Immature natural killer cell (primary cell): ENCODE data around the gene ELF1. TPM values are rescaled to one million over a fixed set of nuclear protein-coding genes. Genes with fewer than 3 reads are reported as not detected.

Experiments used
- DNase-seq, 3 donors: peaks; one replicate each; pipeline ENCODE4 v3.0.0; 2022; ENCODE audit warnings: mixed read lengths in 1 of 3
- H3K27ac Mint-ChIP-seq, 6 donors: one replicate each; pipeline ENCODE4 v1.8.0; 2020; ENCODE audit warnings: mixed read lengths in 6 of 6, mild to moderate bottlenecking in 5 of 6, inconsistent platforms in 4 of 6, moderate library complexity in 3 of 6
- H3K27me3 Mint-ChIP-seq, 3 donors: one replicate each; pipeline ENCODE4 v1.8.0; 2020 to 2021; ENCODE audit warnings: low read depth in 3 of 3, mild to moderate bottlenecking in 3 of 3, mixed read lengths in 3 of 3, moderate library complexity in 3 of 3, inconsistent platforms in 1 of 3
- H3K36me3 Mint-ChIP-seq, 3 donors: one replicate each; pipeline ENCODE4 v1.8.0; 2020; ENCODE audit warnings: mixed read lengths in 3 of 3, inconsistent platforms in 2 of 3, mild to moderate bottlenecking in 2 of 3
- H3K4me1 Mint-ChIP-seq, 2 donors: one replicate each; pipeline ENCODE4 v1.8.0; 2020; ENCODE audit warnings: inconsistent platforms in 2 of 2, mild to moderate bottlenecking in 2 of 2, mixed read lengths in 2 of 2, moderate library complexity in 1 of 2
- H3K4me3 Mint-ChIP-seq, 5 donors: one replicate each; pipeline ENCODE4 v1.8.0; 2020; ENCODE audit warnings: mild to moderate bottlenecking in 5 of 5, mixed read lengths in 5 of 5, inconsistent platforms in 3 of 5, moderate library complexity in 3 of 5
- H3K9me3 Mint-ChIP-seq, 6 donors: one replicate each; pipeline ENCODE4 v1.8.0; 2020; ENCODE audit warnings: mild to moderate bottlenecking in 6 of 6, mixed read lengths in 6 of 6, inconsistent platforms in 4 of 6, moderate library complexity in 3 of 6
- polyA plus RNA-seq, 3 donors: library from polyadenylated mRNA; unstranded; fragments of 300-500 nt; fragmentation: Illumina TruSeq; gene quantifications; one replicate each; pipeline ENCODE4 v1.2.3, GENCODE V29; 2021

Gene ELF1
- 100 to 1,000 TPM in 1 of 3 donors, 10 to 100 TPM in 2; 76.8 to 128 (median 92.9) TPM for polyA plus RNA-seq

DNA sequence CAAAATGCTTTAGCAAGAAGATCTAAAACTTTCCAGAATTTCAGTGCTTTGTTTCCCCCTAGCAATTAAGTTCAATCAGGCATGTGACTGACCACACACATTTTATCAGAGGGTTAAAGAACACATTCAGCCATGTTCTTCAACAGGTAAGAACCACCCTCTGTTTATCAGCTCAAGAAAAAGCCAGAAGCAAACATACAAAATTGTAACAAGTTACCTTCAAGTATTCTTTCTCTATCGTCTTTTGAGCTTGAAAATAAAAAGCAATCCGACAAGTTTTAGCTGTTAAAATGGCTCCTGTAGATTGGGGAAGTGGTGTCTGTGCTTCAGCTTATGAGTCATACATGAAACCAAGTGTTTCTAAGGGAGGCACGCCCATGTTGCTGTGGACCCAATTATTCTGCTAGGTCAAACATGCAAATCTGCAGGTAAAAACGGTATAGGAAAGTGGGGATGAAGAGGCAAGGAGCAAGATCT lies at the start of gene ELF1:
Gene ELF1 (minus strand): TSS at position 306 of the 477 bp plus-strand sequence. CDS start 37,262 bp downstream, outside the sequence.
- Mint-ChIP-seq H3K4me1 (peaks cover 37 to 47% of the 10 kb centered on the region in 2 donors), H3K27ac (peak within 1 kb of the TSS; percentile 87 to 99 (median 97))

DNA sequence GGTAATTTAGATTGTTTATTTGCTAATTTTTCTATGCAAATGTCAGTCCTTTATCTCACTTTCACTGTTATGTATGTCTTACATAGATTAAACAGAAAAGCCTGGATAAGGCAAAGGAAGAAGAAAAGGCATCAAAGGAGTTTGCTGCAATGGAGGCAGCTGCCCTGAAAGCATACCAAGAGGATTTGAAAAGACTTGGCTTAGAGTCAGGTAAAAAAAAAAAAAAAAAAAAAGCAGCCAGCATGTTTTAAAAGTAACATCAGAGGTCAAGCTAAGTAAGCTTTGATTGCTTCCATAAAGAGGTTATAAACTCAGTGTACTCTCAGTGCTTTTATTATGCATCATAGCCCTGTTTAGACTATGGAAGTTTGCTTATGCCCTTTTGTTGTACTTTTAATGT lies 46.0 kb upstream of the ELF1 start:
- Mint-ChIP-seq H3K4me1 (peaks cover 20 to 23% of the 10 kb centered on the region in 2 donors), H3K27ac (no peak overlapping the region), H3K4me3 (no peak overlapping the region), H3K9me3 (no peaks in the 10 kb centered on the region), H3K36me3 (peaks cover 11 to 30% (median 18%) of the 10 kb centered on the region in 3 donors), H3K27me3 (peaks cover 21 to 27% (median 26%) of the 10 kb centered on the region in 3 donors)
- DNase-seq = no peak

More for the DNA sequence above, at the start of gene ELF1:
- peaks cover 3 to 7% (median 4%) of the 10 kb centered on the region in 3 donors for H3K27me3 Mint-ChIP-seq
- peak within 1 kb of the TSS; percentile 91 to 96 (median 94) for H3K4me3 Mint-ChIP-seq
- peak; percentile 70 to 78 (median 78) for DNase-seq
- H3K36me3 Mint-ChIP-seq = no peaks in the 10 kb centered on the region
- H3K9me3 Mint-ChIP-seq = no peaks in the 10 kb centered on the region

DNA sequence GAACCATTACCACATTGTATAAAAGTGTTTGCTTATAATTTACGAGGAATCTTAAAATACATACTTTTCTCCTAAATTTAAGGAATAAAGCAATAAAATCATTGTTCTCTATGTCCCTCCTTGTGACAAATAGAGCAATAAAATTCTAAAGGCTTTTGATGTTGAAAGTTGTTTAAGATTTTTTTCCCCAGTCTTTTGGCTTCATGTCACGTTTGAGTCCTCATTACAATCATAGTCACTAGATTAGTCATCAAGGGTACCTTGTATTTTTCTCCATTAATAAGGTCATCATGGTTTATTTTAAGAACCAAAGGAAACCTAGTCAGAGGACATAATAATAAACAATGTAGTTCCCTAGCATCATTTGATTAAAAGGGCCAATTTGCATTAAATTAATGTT lies 45.4 kb upstream of the ELF1 start:
- no peaks in the 10 kb centered on the region for H3K9me3 Mint-ChIP-seq
- peaks cover 21 to 32% (median 28%) of the 10 kb centered on the region in 3 donors for H3K27me3 Mint-ChIP-seq
- H3K4me1 Mint-ChIP-seq = peaks cover 24 to 28% of the 10 kb centered on the region in 2 donors
- DNase-seq = no peak
- peaks cover 10 to 29% (median 15%) of the 10 kb centered on the region in 3 donors for H3K36me3 Mint-ChIP-seq
- no peak overlapping the region for H3K4me3 Mint-ChIP-seq
- no peak overlapping the region for H3K27ac Mint-ChIP-seq

DNA sequence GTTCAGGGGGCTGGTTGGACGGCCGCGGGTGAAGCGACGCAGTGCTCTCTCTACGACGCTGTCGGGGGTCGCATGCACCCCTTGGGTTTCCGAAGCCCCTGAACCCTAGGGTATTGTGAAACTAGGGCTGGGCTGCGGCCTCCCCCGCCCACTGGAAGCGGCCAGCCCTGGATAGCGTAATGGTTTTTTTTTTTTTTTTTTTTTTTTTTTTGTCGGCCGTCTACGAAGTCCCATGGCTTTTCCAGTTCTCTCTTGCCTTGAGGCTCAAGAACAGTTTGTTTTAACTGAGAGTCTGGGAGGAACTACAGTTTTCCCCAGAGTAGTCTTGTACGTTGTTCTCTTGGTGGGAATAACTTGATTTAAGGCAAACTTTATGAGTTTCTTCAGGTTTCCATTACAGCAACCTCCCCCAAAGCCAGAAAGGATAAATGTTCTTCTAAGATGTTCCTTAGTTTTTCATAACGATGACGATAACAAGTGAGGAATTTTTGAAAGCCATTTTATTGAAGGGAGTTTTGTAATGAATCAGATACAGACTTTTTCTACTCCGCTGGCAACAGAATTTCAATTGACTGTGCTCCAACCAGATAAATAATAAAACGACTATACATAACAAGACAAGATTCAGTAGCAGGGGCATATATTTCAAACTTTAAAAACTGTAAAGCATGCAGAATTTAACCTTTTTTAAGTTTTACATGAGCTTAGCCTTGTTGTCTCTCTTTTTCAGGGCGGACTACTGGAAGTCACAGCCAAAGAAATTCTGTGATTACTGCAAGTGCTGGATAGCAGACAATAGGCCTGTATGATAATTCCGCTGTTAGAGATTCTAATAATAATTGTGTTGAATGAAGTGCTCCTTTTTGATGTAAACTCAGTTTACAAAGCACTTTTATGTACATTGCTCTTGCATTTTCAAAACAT lies 43.1 kb upstream of the ELF1 start:
- H3K27ac Mint-ChIP-seq = peak overlapping the region; percentile 96 to 100 (median 99)
- peak overlapping the region; percentile 98 to 100 (median 100) for H3K4me3 Mint-ChIP-seq
- H3K27me3 Mint-ChIP-seq = peaks cover 21 to 32% (median 28%) of the 10 kb centered on the region in 3 donors
- peaks cover 38 to 41% of the 10 kb centered on the region in 2 donors for H3K4me1 Mint-ChIP-seq
- H3K9me3 Mint-ChIP-seq = no peaks in the 10 kb centered on the region
- DNase-seq = no peak
- peaks cover 3 to 18% (median 4%) of the 10 kb centered on the region in 3 donors for H3K36me3 Mint-ChIP-seq

DNA sequence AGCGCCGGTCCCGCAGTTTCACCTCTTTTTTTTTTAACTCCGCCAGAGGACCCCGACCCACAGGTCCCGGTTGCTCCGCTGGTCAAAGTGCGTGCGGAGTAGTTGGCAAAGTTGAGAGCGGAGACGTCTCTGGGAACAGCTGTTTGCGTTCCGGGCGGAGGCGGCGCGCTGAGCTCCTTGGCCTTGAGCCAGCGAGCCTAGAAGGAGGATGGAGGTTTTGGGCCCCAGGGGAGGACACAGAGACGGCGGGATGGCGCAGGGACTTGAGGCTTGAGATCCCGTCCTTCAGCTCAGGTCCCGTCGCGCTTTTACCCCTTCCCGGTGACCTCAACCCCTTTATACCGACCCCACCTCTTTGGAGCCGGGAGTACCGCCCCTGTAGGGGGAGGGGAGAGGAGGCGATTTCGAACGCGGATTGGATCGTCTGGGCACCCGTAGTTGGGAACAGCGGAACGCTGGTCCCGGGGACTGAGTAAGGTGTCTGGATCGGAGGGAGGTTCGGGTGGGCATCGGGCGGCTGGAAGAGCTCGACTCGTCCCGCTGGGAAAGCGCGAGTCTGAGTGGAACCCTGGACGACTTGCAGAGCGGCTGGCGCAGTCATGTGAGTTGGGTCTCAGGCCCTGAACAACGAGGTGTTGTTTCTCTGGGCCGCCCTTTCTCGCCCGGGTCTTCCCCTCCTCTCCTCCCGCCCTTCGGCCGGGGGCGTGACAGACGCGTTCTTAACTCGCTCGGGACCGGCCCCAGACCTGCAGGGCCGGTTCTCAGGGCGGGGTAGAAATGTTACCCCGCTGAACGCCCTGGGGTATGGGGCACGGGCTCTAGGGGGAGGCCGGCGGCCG lies 42.2 kb upstream of the ELF1 start, which contains the start of gene WBP4:
Gene WBP4 (plus strand): TSS at position 435 of the 839 bp plus-strand sequence. CDS start 165 bp downstream, at position 600.
- peak; percentile 89 to 90 (median 90) for DNase-seq
- Mint-ChIP-seq H3K27me3 (peaks cover 21 to 35% (median 28%) of the 10 kb centered on the region in 3 donors), H3K4me1 (peaks cover 40 to 46% of the 10 kb centered on the region in 2 donors), H3K9me3 (no peaks in the 10 kb centered on the region), H3K27ac (peak within 1 kb of the TSS; percentile 96 to 100 (median 99)), H3K4me3 (peak within 1 kb of the TSS; percentile 98 to 100 (median 100)), H3K36me3 (peaks cover 0 to 10% (median 2%) of the 10 kb centered on the region in 3 donors)

DNA sequence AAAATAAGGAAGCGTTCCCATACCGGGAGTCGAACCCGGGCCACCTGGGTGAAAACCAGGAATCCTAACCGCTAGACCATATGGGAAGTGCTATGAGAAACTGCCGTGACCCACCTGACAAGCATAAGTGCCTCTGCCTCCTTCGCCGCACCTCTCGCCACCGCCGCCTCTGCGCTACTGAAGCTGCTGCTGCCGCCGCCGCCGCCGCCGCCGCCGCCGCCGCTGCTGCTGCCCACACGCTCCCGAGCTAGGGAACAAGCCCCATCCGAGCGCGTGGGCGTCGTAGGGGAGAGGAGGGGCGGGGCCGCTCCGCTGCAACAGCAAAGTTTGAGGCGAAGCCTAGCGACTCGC lies 41.6 kb upstream of the ELF1 start:
- Mint-ChIP-seq H3K27me3 (peaks cover 21 to 35% (median 28%) of the 10 kb centered on the region in 3 donors), H3K4me1 (peaks cover 40 to 46% of the 10 kb centered on the region in 2 donors), H3K4me3 (peak overlapping the region; percentile 98 to 100 (median 100)), H3K27ac (peak overlapping the region; percentile 96 to 100 (median 99)), H3K36me3 (peaks cover 0 to 8% (median 0%) of the 10 kb centered on the region in 3 donors), H3K9me3 (no peaks in the 10 kb centered on the region)
- peak in 2 of 3 donors; percentile 82 to 83 for DNase-seq

DNA sequence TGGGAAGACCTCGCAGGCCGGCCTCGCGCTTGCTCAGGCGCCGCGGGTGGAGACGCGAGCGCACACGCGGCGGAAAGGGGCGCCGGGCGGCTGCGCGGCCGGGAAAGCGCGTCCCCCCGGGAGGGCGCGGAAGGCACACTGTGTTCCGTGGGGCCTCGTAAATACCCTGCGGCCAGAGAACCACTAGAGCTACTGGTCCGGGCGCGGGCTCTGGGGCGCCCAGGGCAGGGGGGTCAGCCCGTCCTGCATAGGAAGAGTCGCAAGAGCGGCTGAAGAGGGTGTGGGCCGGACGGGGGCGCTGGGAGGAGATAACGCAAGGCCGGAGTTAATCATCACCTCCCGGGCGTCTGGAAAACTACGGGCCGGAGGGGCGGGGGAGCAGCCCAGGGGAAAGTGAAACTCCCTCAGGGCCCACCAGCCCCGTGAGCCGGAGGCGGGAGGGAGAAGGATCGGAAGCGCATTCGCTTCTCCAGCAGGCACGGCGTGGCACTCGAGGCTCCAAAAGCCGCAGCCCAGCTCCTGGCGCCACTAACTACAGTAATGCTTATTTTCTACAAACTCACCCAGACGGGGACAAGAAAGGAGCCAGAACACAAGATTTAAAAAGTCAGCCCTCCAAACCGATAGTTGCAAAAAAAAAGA lies 41.1 kb upstream of the ELF1 start:
- H3K27ac Mint-ChIP-seq = peak overlapping the region; percentile 96 to 100 (median 99)
- peaks cover 40 to 46% of the 10 kb centered on the region in 2 donors for H3K4me1 Mint-ChIP-seq
- peaks cover 0 to 4% (median 0%) of the 10 kb centered on the region in 3 donors for H3K36me3 Mint-ChIP-seq
- peaks cover 21 to 35% (median 28%) of the 10 kb centered on the region in 3 donors for H3K27me3 Mint-ChIP-seq
- peak; percentile 76 to 77 (median 77) for DNase-seq
- H3K9me3 Mint-ChIP-seq = no peaks in the 10 kb centered on the region
- peak overlapping the region; percentile 98 to 100 (median 100) for H3K4me3 Mint-ChIP-seq

DNA sequence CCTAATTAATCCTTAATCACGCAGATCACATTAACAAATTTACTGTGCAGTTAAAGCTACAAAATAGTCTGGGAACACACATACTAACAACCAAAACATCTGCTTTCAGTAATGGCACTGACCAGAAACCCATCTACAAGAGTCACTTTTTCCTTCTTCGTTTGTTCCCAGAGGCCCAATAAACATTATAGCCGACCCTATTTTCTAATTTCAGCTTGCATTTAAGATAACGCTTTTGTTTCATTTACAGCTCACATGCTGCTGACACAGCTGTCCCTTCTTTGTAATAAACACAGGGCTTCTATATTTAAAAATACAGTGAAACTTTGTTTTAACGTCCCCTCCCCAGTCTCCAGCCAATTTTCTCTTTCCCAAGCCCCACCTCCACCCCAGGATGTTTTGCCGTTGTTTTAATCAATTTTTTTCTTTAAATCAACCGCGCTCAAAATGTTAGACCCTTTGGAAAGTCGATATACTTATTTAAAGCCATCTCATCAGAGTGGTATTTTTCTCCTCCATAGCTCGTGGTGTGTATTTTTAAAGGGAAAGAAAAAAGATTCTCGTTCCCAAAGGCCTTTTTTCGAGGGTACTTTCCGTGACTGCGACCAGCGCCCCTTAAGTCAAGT lies 40.5 kb upstream of the ELF1 start:
- H3K4me1 Mint-ChIP-seq = peaks cover 46 to 53% of the 10 kb centered on the region in 2 donors
- peak overlapping the region; percentile 98 to 100 (median 100) for H3K4me3 Mint-ChIP-seq
- peaks cover 21 to 35% (median 28%) of the 10 kb centered on the region in 3 donors for H3K27me3 Mint-ChIP-seq
- H3K27ac Mint-ChIP-seq = peak overlapping the region; percentile 74 to 100 (median 94)
- no peak for DNase-seq
- H3K36me3 Mint-ChIP-seq = no peaks in the 10 kb centered on the region
- H3K9me3 Mint-ChIP-seq = no peaks in the 10 kb centered on the region

DNA sequence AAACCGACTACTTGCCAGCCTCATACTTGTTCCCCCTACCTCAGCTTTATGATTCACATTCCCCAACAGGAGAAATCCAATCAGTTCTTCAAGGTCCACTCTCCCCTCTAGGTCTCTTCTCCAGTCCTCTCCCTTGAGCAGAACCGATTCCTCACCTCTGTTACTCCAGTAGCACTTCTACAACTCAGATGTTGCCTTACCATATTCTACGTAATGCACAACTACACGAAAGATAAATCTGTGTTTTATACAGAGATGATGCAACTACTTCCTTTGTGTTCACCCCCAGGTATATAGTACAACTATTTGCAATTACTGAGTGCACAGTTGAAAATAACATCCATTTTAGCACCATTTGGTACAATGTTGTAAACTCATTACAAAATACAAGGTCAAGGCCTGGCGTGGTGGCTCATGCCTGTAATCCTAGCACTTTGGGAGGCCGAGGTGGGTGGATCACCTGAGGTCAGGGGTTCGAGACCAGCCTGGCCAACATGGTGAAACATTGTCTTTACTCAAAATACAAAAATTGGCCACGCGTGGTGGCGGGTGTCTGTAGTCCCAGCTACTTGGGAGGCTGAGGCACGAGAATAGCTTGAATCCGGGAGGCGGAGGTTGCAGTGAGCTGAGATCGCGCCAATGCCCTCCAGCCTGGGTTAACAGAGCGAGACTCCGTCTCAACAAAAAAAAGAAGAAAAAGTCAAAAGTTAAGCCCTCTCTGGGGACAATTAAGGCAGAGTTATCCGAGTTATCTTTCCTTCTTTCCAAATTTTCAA lies 39.4 kb upstream of the ELF1 start:
- Mint-ChIP-seq H3K4me1 (peaks cover 52 to 53% of the 10 kb centered on the region in 2 donors), H3K27ac (peak overlapping the region in 5 of 6 donors; percentile 4 to 100 (median 88)), H3K36me3 (no peaks in the 10 kb centered on the region), H3K27me3 (peaks cover 21 to 35% (median 28%) of the 10 kb centered on the region in 3 donors), H3K9me3 (no peaks in the 10 kb centered on the region), H3K4me3 (peak overlapping the region in 3 of 5 donors; percentile 22 to 100 (median 38))
- no peak for DNase-seq

DNA sequence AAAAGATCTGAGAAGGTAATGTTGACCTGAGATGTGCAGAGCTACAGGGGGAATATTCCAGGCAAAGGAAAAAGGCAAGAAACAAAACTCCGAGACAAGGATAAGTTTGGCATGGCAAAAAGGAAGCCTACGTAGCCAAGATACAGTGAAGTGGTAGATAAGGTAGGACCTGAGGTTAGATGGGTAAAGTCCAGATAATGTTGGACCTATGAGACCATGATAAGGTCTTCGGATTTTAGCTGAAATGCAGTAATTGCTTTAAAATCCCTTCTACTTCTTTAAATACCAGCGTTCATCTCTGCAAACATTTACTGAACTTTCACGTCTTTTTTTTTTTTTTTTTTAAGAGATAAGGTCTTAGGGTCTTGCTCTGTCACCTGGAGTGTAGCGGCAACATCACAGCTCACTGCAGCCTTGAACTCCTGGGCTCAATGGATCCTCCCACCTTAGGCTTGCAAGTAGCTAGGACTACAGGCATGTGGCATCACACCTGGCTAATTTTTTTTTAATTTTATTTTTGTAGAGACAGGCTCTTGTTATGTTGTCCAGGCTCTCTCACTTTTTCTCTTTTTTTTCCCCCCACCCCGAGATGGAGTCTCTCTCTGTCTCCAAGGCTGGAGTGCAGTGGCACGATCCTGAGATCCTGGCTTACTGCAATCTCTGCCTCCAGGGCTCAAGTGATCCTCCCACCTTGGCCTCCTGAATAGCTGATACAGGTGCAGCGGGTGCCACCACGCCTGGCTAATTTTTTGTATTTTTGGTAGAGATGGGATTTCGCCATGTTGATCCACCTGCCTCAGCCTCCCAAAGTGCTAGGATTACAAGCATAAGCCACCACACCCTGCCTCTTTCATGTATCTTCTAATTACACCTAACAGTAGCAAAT lies 38.0 kb upstream of the ELF1 start:
- H3K4me1 Mint-ChIP-seq = peaks cover 39 to 40% of the 10 kb centered on the region in 2 donors
- H3K36me3 Mint-ChIP-seq = no peaks in the 10 kb centered on the region
- H3K9me3 Mint-ChIP-seq = no peaks in the 10 kb centered on the region
- DNase-seq = no peak
- no peak overlapping the region for H3K4me3 Mint-ChIP-seq
- peaks cover 20 to 29% (median 21%) of the 10 kb centered on the region in 3 donors for H3K27me3 Mint-ChIP-seq
- H3K27ac Mint-ChIP-seq = no peak overlapping the region

DNA sequence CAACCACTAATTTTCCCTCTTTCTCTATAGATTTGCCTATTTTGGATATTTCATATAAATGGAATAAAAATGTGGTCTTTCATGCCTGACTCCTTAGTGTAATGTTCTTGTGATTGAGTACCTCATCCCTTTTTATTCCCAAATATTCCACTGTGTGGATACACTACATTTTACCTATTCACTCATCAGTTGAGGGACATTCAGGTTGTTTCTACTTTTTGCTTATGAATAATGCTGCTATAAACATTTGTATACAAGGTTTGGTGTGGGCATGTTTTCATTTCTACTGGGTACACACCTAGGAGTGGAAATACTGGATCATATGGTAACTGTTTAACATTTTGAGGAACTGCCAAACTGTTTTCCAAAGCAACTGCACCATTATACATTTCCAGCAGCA lies 37.1 kb upstream of the ELF1 start:
- H3K27me3 Mint-ChIP-seq = peaks cover 12 to 20% (median 12%) of the 10 kb centered on the region in 3 donors
- H3K36me3 Mint-ChIP-seq = no peaks in the 10 kb centered on the region
- H3K4me1 Mint-ChIP-seq = peaks cover 36 to 39% of the 10 kb centered on the region in 2 donors
- DNase-seq = no peak
- H3K9me3 Mint-ChIP-seq = no peaks in the 10 kb centered on the region
- H3K4me3 Mint-ChIP-seq = no peak overlapping the region
- H3K27ac Mint-ChIP-seq = no peak overlapping the region
